H1 (cell line): ENCODE measurements around the gene SLCO2A1. TPM values are rescaled to one million over a fixed set of nuclear protein-coding genes. Genes with fewer than 3 reads are reported as not detected.

Experiments
- CTCF ChIA-PET: fragments of 300-600 bp; sonication (Branson Sonifier 250); formaldehyde crosslinking; loops from one replicate; lab custom pipeline; 2021; ENCODE audit not compliant: partially characterized antibody; lab: Charles Lee
- POLR2A ChIA-PET: fragments of 300-600 bp; sonication (Branson Sonifier 250); formaldehyde crosslinking; loops from one replicate; lab custom pipeline; 2021; ENCODE audit warnings: inconsistent platforms; ENCODE audit not compliant: partially characterized antibody; lab: Charles Lee
- DNase-seq, 2 experiments: peaks; one replicate each; pipeline versions ENCODE4 v3.0.0 to v3.0.0-alpha.2; 2010 to 2022; ENCODE audit warnings: low spot score in 2 of 2, low read depth in 1 of 2, mixed read lengths in 1 of 2
- FAIRE-seq: peaks from 2 replicates; lab custom pipeline; 2011; peaks lifted over from hg19 to GRCh38; lab: Jason Lieb, UNC
- H2AFZ ChIP-seq: 2 replicates; pipeline ENCODE4 v1.8.1; 2012; ENCODE audit warnings: low read length, inconsistent platforms
- H2AK5ac ChIP-seq: 2 replicates; pipeline ENCODE4 v1.6.1; 2013; ENCODE audit warnings: low read depth, low read length
- H2BK120ac ChIP-seq: replicated peaks from 2 replicates; pipeline ENCODE3; 2013; ENCODE audit warnings: low read depth, low read length, inconsistent platforms
- H2BK12ac ChIP-seq: 2 replicates; pipeline ENCODE4 v1.6.1; 2013; ENCODE audit warnings: low read depth, low read length
- H2BK15ac ChIP-seq: 2 replicates; pipeline ENCODE4 v1.6.1; 2013; ENCODE audit warnings: low read length
- H2BK20ac ChIP-seq: 2 replicates; pipeline ENCODE4 v1.6.1; 2013; ENCODE audit warnings: low read length
- H2BK5ac ChIP-seq: 2 replicates; pipeline ENCODE4 v1.6.1; 2013; ENCODE audit warnings: low read depth, low read length
- H3K14ac ChIP-seq: 2 replicates; pipeline ENCODE4 v1.6.1; 2013; ENCODE audit warnings: inconsistent platforms; ENCODE audit not compliant: insufficient read length
- H3K18ac ChIP-seq: 2 replicates; pipeline ENCODE4 v1.6.1; 2013; ENCODE audit warnings: low read length; ENCODE audit errors: extremely low read depth
- H3K23ac ChIP-seq: 2 replicates; pipeline ENCODE4 v1.6.1; 2013; ENCODE audit warnings: inconsistent platforms; ENCODE audit not compliant: insufficient read length
- H3K23me2 ChIP-seq: 2 replicates; pipeline ENCODE4 v1.6.1; 2013; ENCODE audit warnings: low read depth, low read length
- H3K27ac ChIP-seq: 2 replicates; pipeline ENCODE4 v1.6.1; 2011; ENCODE audit warnings: low read depth, low read length, inconsistent platforms
- H3K27me3 ChIP-seq, 4 experiments: replicated peaks in 1 of 4; 1 replicate in 1 of 4; 2 replicates in 3 of 4; pipeline versions ENCODE4 v1.6.1 to v1.8.1; 2011 to 2013; ENCODE audit warnings: low read length in 3 of 4, mild to moderate bottlenecking in 3 of 4, inconsistent platforms in 2 of 4, mixed read lengths in 2 of 4, moderate library complexity in 1 of 4; ENCODE audit not compliant: control insufficient read depth in 3 of 4, insufficient read depth in 3 of 4; ENCODE audit errors: extremely low read depth in 1 of 4
- H3K36me3 ChIP-seq, 4 experiments: 2 replicates each; pipeline versions ENCODE4 v1.6.1 to v1.8.1; 2011 to 2013; ENCODE audit warnings: mild to moderate bottlenecking in 4 of 4, low read length in 3 of 4, moderate library complexity in 2 of 4, control low read depth in 1 of 4, inconsistent platforms in 1 of 4; ENCODE audit not compliant: insufficient read depth in 4 of 4, control insufficient read depth in 2 of 4
- H3K4ac ChIP-seq: replicated peaks from 2 replicates; pipeline ENCODE3; 2013; ENCODE audit warnings: low read length, low read depth, mixed read lengths, inconsistent platforms; ENCODE audit not compliant: insufficient read length
- H3K4me1 ChIP-seq, 4 experiments: replicated peaks in 1 of 4; 1 replicate in 1 of 4; 2 replicates in 3 of 4; pipeline versions ENCODE4 v1.6.1 to v1.8.1; 2011 to 2013; ENCODE audit warnings: low read length in 3 of 4, inconsistent platforms in 2 of 4, mixed read lengths in 1 of 4; ENCODE audit not compliant: insufficient read depth in 4 of 4, control insufficient read depth in 3 of 4
- H3K4me2 ChIP-seq, 2 experiments: 2 replicates each; pipeline versions ENCODE4 v1.6.1 to v1.8.1; 2011 to 2013; ENCODE audit warnings: low read depth in 2 of 2, low read length in 2 of 2, control low read depth in 1 of 2, inconsistent platforms in 1 of 2, mild to moderate bottlenecking in 1 of 2; ENCODE audit not compliant: insufficient read depth in 1 of 2
- H3K4me3 ChIP-seq, 4 experiments: fragments of 200-600, 300-600 bp in 1 of 4; sonication (generic), shearing (Covaris generic), sonication (Bioruptor Twin) in 1 of 4; 2 replicates each; pipeline versions ENCODE4 v1.5.1 to v1.8.1; 2011 to 2016; ENCODE audit warnings: low read length in 4 of 4, low read depth in 3 of 4, control low read depth in 2 of 4, inconsistent platforms in 2 of 4, mild to moderate bottlenecking in 2 of 4, mixed read lengths in 1 of 4, moderate library complexity in 1 of 4; ENCODE audit not compliant: insufficient read depth in 2 of 4; ENCODE audit errors: extremely low read depth in 1 of 4
- H3K56ac ChIP-seq: replicated peaks from 2 replicates; pipeline ENCODE3; 2013; ENCODE audit warnings: low read depth, mild to moderate bottlenecking, mixed read lengths, low read length, inconsistent platforms; ENCODE audit not compliant: insufficient read length
- H3K79me1 ChIP-seq: 2 replicates; pipeline ENCODE4 v1.6.1; 2013; ENCODE audit warnings: low read depth, low read length, control low read depth
- H3K79me2 ChIP-seq, 2 experiments: 2 replicates each; pipeline versions ENCODE4 v1.6.1 to v1.8.1; 2012 to 2013; ENCODE audit warnings: low read length in 2 of 2, mild to moderate bottlenecking in 2 of 2, inconsistent platforms in 1 of 2; ENCODE audit not compliant: insufficient read depth in 2 of 2, control insufficient read depth in 1 of 2
- H3K9ac ChIP-seq, 4 experiments: replicated peaks in 1 of 4; 1 replicate in 1 of 4; 2 replicates in 3 of 4; pipeline versions ENCODE4 v1.6.1 to v1.8.1; 2011 to 2013; ENCODE audit warnings: low read depth in 3 of 4, low read length in 3 of 4, control low read depth in 2 of 4, mild to moderate bottlenecking in 2 of 4, moderate library complexity in 2 of 4, inconsistent platforms in 1 of 4; ENCODE audit errors: extremely low read depth in 1 of 4
- H3K9me3 ChIP-seq, 2 experiments: 2 replicates each; pipeline versions ENCODE4 v1.6.1 to v1.8.1; 2012 to 2013; ENCODE audit warnings: mild to moderate bottlenecking in 2 of 2, moderate library complexity in 2 of 2, control low read depth in 1 of 2, inconsistent platforms in 1 of 2, low read depth in 1 of 2, low read length in 1 of 2, mixed read lengths in 1 of 2; ENCODE audit not compliant: insufficient read depth in 2 of 2
- H4K20me1 ChIP-seq, 2 experiments: replicated peaks in 1 of 2; 2 replicates each; pipeline versions ENCODE3 to v1.8.1; 2011 to 2013; ENCODE audit warnings: inconsistent platforms in 2 of 2, low read length in 2 of 2, mild to moderate bottlenecking in 1 of 2; ENCODE audit not compliant: insufficient read depth in 2 of 2, control insufficient read depth in 1 of 2
- H4K5ac ChIP-seq: 2 replicates; pipeline ENCODE4 v1.6.1; 2013; ENCODE audit warnings: low read length, low read depth, mixed read lengths, inconsistent platforms; ENCODE audit not compliant: insufficient read length
- H4K8ac ChIP-seq: 2 replicates; pipeline ENCODE4 v1.8.0; 2013; ENCODE audit warnings: mild to moderate bottlenecking, moderate library complexity, low read length, inconsistent platforms; ENCODE audit not compliant: insufficient read depth; ENCODE audit errors: extremely low read depth
- H4K91ac ChIP-seq: replicated peaks from 2 replicates; pipeline ENCODE3; 2013; ENCODE audit warnings: low read length, mixed read lengths, inconsistent platforms; ENCODE audit not compliant: insufficient read length
- BACH1 ChIP-seq: IDR thresholded peaks from 2 replicates; pipeline ENCODE4 v1.6.1; 2012; ENCODE audit warnings: low read length, improper control_type of control experiment
- CBX5 ChIP-seq: fragments of 300-800, 300-1000 bp; sonication (generic); IDR thresholded peaks from 2 replicates; pipeline ENCODE4 v1.7.1; 2016; ENCODE audit warnings: antibody characterized with exemption, low read length, low read depth
- EP300 ChIP-seq, 2 experiments: IDR thresholded peaks; 1 replicate in 1 of 2; 2 replicates in 1 of 2; pipeline ENCODE4 v1.6.1; 2011 to 2012; ENCODE audit warnings: low read depth in 2 of 2, low read length in 2 of 2, mild to moderate bottlenecking in 2 of 2, borderline replicate concordance in 1 of 2, inconsistent platforms in 1 of 2, moderate library complexity in 1 of 2
- NANOG ChIP-seq: IDR thresholded peaks from 2 replicates; pipeline ENCODE4 v1.6.1; 2011; ENCODE audit warnings: low read length, low read depth, mild to moderate bottlenecking, inconsistent platforms; ENCODE audit not compliant: insufficient read depth, poor library complexity, severe bottlenecking
- NRF1 ChIP-seq: IDR thresholded peaks from 2 replicates; pipeline ENCODE4 v1.6.1; 2011; ENCODE audit warnings: mild to moderate bottlenecking, low read depth, low read length, improper control_type of control experiment
- RAD21 ChIP-seq, 2 experiments: IDR thresholded peaks in 1 of 2; conservative IDR thresholded peaks in 1 of 2; 2 replicates each; pipeline ENCODE4 v1.6.1; 2011; ENCODE audit warnings: low read depth in 2 of 2, low read length in 2 of 2, improper control_type of control experiment in 1 of 2, inconsistent platforms in 1 of 2, mild to moderate bottlenecking in 1 of 2, moderate library complexity in 1 of 2
- RFX5 ChIP-seq: IDR thresholded peaks from 2 replicates; pipeline ENCODE4 v1.6.1; 2011; ENCODE audit warnings: low read depth, low read length, improper control_type of control experiment, borderline replicate concordance
- USF2 ChIP-seq: IDR thresholded peaks from 2 replicates; pipeline ENCODE4 v1.6.1; 2011; ENCODE audit warnings: low read length, improper control_type of control experiment
- YY1 ChIP-seq: IDR thresholded peaks from 2 replicates; pipeline ENCODE4 v1.6.1; 2011; ENCODE audit warnings: low read depth, mild to moderate bottlenecking, low read length
- ZNF274 ChIP-seq: IDR thresholded peaks from 2 replicates; pipeline ENCODE4 v1.7.0; 2012; ENCODE audit warnings: low read length, borderline replicate concordance; ENCODE audit errors: extremely low read depth
- WGBS, 2 experiments: shearing (Covaris generic) in 1 of 2; methylation state at CpG; one replicate each; pipeline versions ENCODE4 v1.1.6 to v1.1.7; 2013 to 2015; ENCODE audit warnings: low lambda C conversion rate in 2 of 2, mixed read lengths in 2 of 2, inconsistent platforms in 1 of 2, low coverage in 1 of 2, missing lambda C conversion rate in 1 of 2; ENCODE audit not compliant: insufficient replicate concordance in 2 of 2, insufficient coverage in 1 of 2, insufficient read length in 1 of 2; ENCODE audit errors: extremely low coverage in 1 of 2, missing lambda C conversion rate in 1 of 2; 5-methylcytosine and 5-hydroxymethylcytosine counted together
- polyA plus RNA-seq, 7 experiments: library from polyadenylated mRNA; depleted of rRNA in 3 of 7; stranded (reverse) in 5 of 7; unstranded in 2 of 7; fragments of >200 nt in 5 of 7; fragments of 200-250 nt in 2 of 7; gene quantifications; 1 replicate in 5 of 7; 2 replicates in 1 of 7; 4 replicates in 1 of 7; pipeline versions ENCODE4 v1.2.1 to v1.2.3, GENCODE V29; 2011 to 2013; ENCODE audit warnings: missing spikeins in 2 of 7, mixed read lengths in 2 of 7
- total RNA-seq: library from RNA; stranded (reverse); fragmentation: NEBNext Ultra II Directional; extraction: Animal tissue kit (Norgen Biotek cat#: 25700); gene quantifications from 2 replicates; pipeline ENCODE4 v1.2.1, GENCODE V29; 2021

SLCO2A1 gene
- total and polyA plus RNA-seq, 2 of the 8 experiments (the other 6 are each of a cell fraction or from before 2014, with no cell fraction given), result 1.1 to 2.3 TPM

- H3K27ac ChIP-seq, result no peak overlapping the region
- H3K23ac ChIP-seq, result no peak overlapping the region
- DNase-seq (peak in 1 of 2 experiments; percentile 40), FAIRE-seq (no peak)
- no peak overlapping the region for H2BK20ac ChIP-seq
- WGBS, 2 experiments, result 87% methylated on average over 10 of the region's 10 CpGs; no CpG with 5 or more reads in 1 of the 2 experiments
- no peaks in the 10 kb centered on the region for H3K9me3 ChIP-seq
- H2BK5ac ChIP-seq, result no peak overlapping the region
- no peak overlapping the region for H4K91ac ChIP-seq
- no peak overlapping the region for H3K4me2 ChIP-seq
- H3K4me1 ChIP-seq, result peaks cover 0 to 10% (median 3%) of the 10 kb centered on the region in 4 experiments; a peak in 5 of 7 replicates
- no peaks in the 10 kb centered on the region for H3K79me2 ChIP-seq
- no peaks in the 10 kb centered on the region for H3K79me1 ChIP-seq
- H4K5ac ChIP-seq, result no peak overlapping the region
- ChIA-PET POLR2A (no interaction called here), CTCF (interaction anchor here (0.6 to 2.9 kb wide), 7 partner anchors 9 to 817 kb away, joined by 3 to 13 read pairs (median 3); no protein-coding TSS in a partner anchor)
- H3K4ac ChIP-seq, result no peak overlapping the region
- H2AK5ac ChIP-seq, result no peak overlapping the region
- H3K18ac ChIP-seq, result no peak overlapping the region
- H3K4me3 ChIP-seq, result no peak overlapping the region
- no peak overlapping the region for H2BK12ac ChIP-seq
- H4K8ac ChIP-seq, result no peak overlapping the region; the same call in 1 of the 2 replicates
- H3K56ac ChIP-seq, result no peak overlapping the region
- no peak overlapping the region for H2BK120ac ChIP-seq
- H3K27me3 ChIP-seq, result no peaks in the 10 kb centered on the region
- H2AFZ ChIP-seq, result no peak overlapping the region
- no peak overlapping the region for H3K9ac ChIP-seq
- H2BK15ac ChIP-seq, result no peak overlapping the region
- no peaks in the 10 kb centered on the region for H4K20me1 ChIP-seq
- H3K23me2 ChIP-seq, result peaks cover 2% of the 10 kb centered on the region; the same call in 1 of the 2 replicates
- H3K36me3 ChIP-seq, result no peaks in the 10 kb centered on the region
- H3K14ac ChIP-seq, result no peak overlapping the region
- TF ChIP-seq RFX5 (no peak), YY1 (no peak), EP300 (IDR thresholded peaks at IDR 0.05; ENCODE audit: borderline replicate concordance in 1 of 2, low read depth in 2 of 2, low read length in 2 of 2) (no peak), CBX5 (no peak), NANOG (no peak), BACH1 (no peak), USF2 (no peak), ZNF274 (no peak), NRF1 (no peak), RAD21 (IDR thresholded peaks at IDR 0.05 in 1 of 2, conservative IDR thresholded peaks at IDR 0.05 in 1 of 2; ENCODE audit: low read depth in 2 of 2, low read length in 2 of 2) (no peak; a peak in 1 of 4 replicates)
Measured at GRCh38 chr3:133937756-133938601, 91.7 kb downstream of the SLCO2A1 start.
